Ectodermal cell (in vitro differentiated cells): Measurements from ENCODE around the gene RAB33A.

Source experiments
- H3K27ac ChIP-seq: 2 replicates; pipeline ENCODE4 v1.7.0; 2013; ENCODE audit warnings: mild to moderate bottlenecking, low read depth, low read length; ENCODE audit not compliant: insufficient read depth, poor library complexity, severe bottlenecking
- H3K27me3 ChIP-seq: 2 replicates; pipeline ENCODE4 v1.7.0; 2013; ENCODE audit warnings: mild to moderate bottlenecking, low read length; ENCODE audit not compliant: insufficient read depth, control insufficient read depth, poor library complexity, severe bottlenecking
- H3K36me3 ChIP-seq: one replicate; pipeline ENCODE4 v1.7.0; 2013; ENCODE audit warnings: low read length; ENCODE audit not compliant: control insufficient read depth, insufficient read depth
- H3K4me1 ChIP-seq: one replicate; pipeline ENCODE4 v1.7.0; 2013; ENCODE audit warnings: low read length; ENCODE audit not compliant: control insufficient read depth, insufficient read depth
- H3K4me3 ChIP-seq: 2 replicates; pipeline ENCODE4 v1.7.0; 2013; ENCODE audit warnings: low read depth, low read length, control low read depth; ENCODE audit not compliant: insufficient read depth
- H3K9me3 ChIP-seq: 2 replicates; pipeline ENCODE4 v1.7.0; 2013; ENCODE audit warnings: mild to moderate bottlenecking, low read length, moderate library complexity; ENCODE audit not compliant: control insufficient read depth
- WGBS, 2 experiments: methylation state at CpG; one replicate each; pipeline ENCODE4 v1.1.7; 2013; ENCODE audit warnings: missing lambda C conversion rate in 2 of 2; 5-methylcytosine and 5-hydroxymethylcytosine counted together

The RAB33A gene

DNA sequence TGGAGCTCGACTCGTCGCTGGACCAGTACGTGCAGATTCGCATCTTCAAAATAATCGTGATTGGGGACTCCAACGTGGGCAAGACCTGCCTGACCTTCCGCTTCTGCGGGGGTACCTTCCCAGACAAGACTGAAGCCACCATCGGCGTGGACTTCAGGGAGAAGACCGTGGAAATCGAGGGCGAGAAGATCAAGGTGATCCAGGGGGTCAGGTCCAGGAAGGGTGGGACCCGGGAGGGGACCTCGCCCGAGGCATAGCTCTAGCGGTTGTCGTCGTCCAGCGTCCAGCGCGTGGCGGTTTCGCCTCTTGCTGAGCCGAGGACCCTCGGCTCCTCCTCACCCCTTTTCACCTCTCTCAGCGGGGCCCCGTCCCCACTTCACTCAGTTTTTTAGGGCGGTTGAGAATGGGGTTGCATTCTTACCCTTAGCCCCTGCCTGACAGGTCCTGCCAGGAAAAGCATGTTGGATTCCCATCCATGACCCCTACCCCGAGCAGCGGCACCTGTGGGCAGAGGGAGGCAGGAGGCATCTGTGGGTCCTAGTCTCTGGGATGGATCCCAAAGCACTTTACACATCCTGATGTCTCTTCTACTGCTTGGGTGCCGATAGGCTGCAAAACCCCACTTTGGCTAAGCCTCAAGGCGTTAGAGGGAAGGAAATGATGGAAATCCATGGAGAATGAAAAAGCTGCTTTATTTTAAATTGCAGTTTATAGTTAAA, 524 bp downstream of the RAB33A start:
- H3K27me3 ChIP-seq: peaks cover 23% of the 10 kb centered on the region
- no peaks in the 10 kb centered on the region for H3K9me3 ChIP-seq
- H3K27ac ChIP-seq: no peak overlapping the region
- H3K36me3 ChIP-seq: no peaks in the 10 kb centered on the region
- 20% methylated on average over 34 of the region's 34 CpGs for WGBS, 2 experiments
- peak overlapping the region; percentile 43 for H3K4me3 ChIP-seq
- H3K4me1 ChIP-seq: no peaks in the 10 kb centered on the region

DNA sequence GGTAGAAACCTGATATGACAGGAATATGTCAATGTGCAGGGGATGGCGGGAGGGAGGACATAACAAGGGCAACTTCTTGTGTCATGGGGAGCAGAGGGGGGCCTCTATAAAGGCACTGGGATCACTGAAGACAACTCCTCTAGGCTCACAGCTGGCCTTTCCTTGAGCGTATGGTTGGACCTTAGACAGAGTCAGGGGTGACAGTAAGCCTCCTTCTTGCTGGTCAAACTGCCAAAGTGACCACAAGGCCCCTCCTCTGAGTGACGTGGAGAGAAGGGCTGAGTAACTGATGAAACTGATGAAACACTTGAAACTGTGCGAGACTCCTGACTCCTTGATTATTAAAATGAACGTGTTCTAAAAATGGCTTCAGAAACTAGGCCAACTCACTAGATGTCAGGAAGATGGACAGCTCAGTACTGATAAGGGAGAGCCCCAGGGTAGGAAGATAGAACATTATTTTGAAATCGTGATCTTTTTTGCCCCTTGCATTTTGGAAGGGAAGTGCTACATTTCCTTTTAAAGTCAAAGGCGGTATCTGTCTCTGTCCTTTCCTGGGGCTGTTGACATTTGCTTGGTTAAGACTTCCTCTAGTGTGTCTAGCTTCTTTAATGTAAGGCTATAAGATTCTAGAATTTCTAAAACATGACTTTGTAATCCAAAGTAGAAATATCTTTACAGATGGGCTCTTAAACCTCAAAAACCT, 1.6 kb downstream of the RAB33A start:
- Histone ChIP-seq H3K36me3 (no peaks in the 10 kb centered on the region), H3K9me3 (no peaks in the 10 kb centered on the region), H3K27ac (no peak overlapping the region), H3K4me3 (no peak overlapping the region), H3K4me1 (no peaks in the 10 kb centered on the region), H3K27me3 (peaks cover 23% of the 10 kb centered on the region)
- 84 to 88% methylated on average over 7 of the region's 7 CpGs for WGBS, 2 experiments

GRCh38 chrX:130174045-130174704, 2.4 kb downstream of the RAB33A start:
- H3K4me3 ChIP-seq: no peak overlapping the region
- H3K27me3 ChIP-seq: peaks cover 23% of the 10 kb centered on the region
- no peaks in the 10 kb centered on the region for H3K36me3 ChIP-seq
- no peaks in the 10 kb centered on the region for H3K9me3 ChIP-seq
- 80 to 85% methylated on average over 9 to 10 of the region's 10 CpGs for WGBS, 2 experiments
- no peak overlapping the region for H3K27ac ChIP-seq
- no peaks in the 10 kb centered on the region for H3K4me1 ChIP-seq

DNA sequence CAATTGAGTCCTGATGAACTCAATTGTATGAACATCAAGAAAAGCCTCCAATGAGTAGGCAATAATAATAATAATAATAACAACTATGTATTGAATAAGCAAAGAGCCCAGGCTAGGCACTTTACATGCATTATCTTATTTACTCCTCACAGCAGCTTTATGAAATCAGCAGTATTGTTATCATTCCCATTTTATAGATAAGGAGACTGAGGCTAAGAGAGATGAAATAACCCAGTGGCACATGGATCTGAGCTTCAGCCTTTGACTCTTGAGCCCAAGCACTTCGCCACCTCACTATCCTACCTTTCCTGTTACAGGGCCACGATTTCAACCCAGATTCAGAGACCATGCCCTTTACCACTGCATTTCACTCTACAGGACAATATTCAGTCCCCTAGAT, 3.2 kb downstream of the RAB33A start:
- no peak overlapping the region for H3K27ac ChIP-seq
- 97 to 100% methylated on average over 2 of the region's 2 CpGs for WGBS, 2 experiments
- H3K9me3 ChIP-seq: no peaks in the 10 kb centered on the region
- H3K4me1 ChIP-seq: no peaks in the 10 kb centered on the region
- no peak overlapping the region for H3K4me3 ChIP-seq
- no peaks in the 10 kb centered on the region for H3K36me3 ChIP-seq
- H3K27me3 ChIP-seq: peaks cover 23% of the 10 kb centered on the region

- Histone ChIP-seq H3K9me3 (no peaks in the 10 kb centered on the region), H3K27me3 (peaks cover 19% of the 10 kb centered on the region), H3K36me3 (no peaks in the 10 kb centered on the region), H3K4me1 (no peaks in the 10 kb centered on the region), H3K4me3 (no peak overlapping the region), H3K27ac (no peak overlapping the region)
Observed at GRCh38 chrX:130176354-130176776, 4.6 kb downstream of the RAB33A start.

DNA sequence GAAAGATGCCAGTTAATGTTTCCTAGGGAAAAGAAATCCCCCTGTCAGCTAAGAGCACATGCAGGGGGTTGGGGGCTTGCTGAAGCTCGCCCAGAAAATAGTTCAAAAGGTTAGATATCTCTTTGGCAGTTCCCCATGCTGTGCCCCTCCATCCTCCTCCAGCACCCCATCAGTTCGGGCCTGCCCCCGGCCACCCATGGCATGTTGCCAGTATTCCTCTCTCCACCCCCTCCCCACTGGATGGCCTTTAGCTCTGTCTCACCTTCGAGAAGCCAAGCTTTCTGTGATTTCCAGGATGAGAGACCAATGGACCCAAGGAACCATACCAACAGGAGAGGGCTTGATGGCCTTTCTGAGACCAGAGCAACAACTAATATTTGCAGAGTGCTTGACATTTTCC, 5.2 kb downstream of the RAB33A start:
- WGBS, 2 experiments: 86 to 94% methylated on average over 4 of the region's 4 CpGs
- no peaks in the 10 kb centered on the region for H3K9me3 ChIP-seq
- peaks cover 13% of the 10 kb centered on the region for H3K27me3 ChIP-seq
- H3K4me3 ChIP-seq: no peak overlapping the region
- H3K27ac ChIP-seq: no peak overlapping the region
- no peaks in the 10 kb centered on the region for H3K4me1 ChIP-seq
- no peaks in the 10 kb centered on the region for H3K36me3 ChIP-seq

DNA sequence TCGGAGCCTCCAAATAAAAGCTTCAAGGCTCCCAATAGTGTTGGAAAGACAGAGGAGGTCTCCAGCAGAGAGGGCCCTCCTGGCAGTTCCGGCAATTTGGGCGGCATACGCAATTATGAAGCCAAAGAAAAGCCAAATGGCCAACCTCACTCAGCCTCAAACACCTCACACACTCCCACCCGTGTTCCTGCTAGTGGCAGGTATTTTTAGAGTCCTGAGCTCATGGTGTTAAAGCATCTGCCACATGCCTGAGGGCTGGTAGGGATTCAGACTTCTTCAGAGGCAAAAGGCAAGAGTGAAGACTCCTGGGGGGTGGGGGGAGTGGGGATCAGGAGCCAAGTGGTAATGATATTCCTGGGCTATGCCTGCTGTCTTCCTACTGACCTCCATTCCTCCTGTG, 7.4 kb downstream of the RAB33A start:
- Histone ChIP-seq H3K9me3 (no peaks in the 10 kb centered on the region), H3K27me3 (no peaks in the 10 kb centered on the region), H3K27ac (no peak overlapping the region), H3K36me3 (no peaks in the 10 kb centered on the region), H3K4me1 (no peaks in the 10 kb centered on the region), H3K4me3 (no peak overlapping the region)
- WGBS, 2 experiments: 69 to 72% methylated on average over 4 to 5 of the region's 5 CpGs

- Histone ChIP-seq H3K36me3 (no peaks in the 10 kb centered on the region), H3K27ac (no peak overlapping the region), H3K4me1 (no peaks in the 10 kb centered on the region), H3K27me3 (no peaks in the 10 kb centered on the region), H3K9me3 (no peaks in the 10 kb centered on the region), H3K4me3 (no peak overlapping the region)
- WGBS, 2 experiments: 92 to 95% methylated on average over 5 to 6 of the region's 7 CpGs
Observed at GRCh38 chrX:130179579-130180215, 7.9 kb downstream of the RAB33A start.

GRCh38 chrX:130184168-130184567, 12.4 kb downstream of the RAB33A start:
- no peaks in the 10 kb centered on the region for H3K4me1 ChIP-seq
- no peaks in the 10 kb centered on the region for H3K9me3 ChIP-seq
- 93 to 97% methylated on average over 11 of the region's 11 CpGs for WGBS, 2 experiments
- no peaks in the 10 kb centered on the region for H3K36me3 ChIP-seq
- H3K27me3 ChIP-seq: no peaks in the 10 kb centered on the region
- no peak overlapping the region for H3K27ac ChIP-seq
- H3K4me3 ChIP-seq: no peak overlapping the region

DNA sequence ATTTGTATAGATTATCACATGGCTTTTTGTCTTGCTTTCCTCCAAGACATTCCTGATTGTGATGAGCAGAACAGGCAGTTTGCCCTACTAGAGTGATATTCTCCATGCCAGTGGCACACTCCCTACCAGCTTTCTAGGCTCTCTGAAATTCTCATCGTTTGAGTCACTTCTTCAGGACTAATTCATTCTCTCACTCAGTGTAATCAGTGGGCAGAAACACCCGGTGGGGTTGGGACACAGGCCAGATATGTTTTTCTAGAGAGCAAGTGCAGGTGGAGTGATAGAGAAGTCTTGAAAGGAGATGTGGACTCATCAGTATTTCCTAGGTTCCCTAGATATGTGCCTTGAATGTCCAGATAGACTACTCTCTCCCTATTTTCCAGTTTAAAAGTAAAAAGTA, 13.1 kb downstream of the RAB33A start:
- Histone ChIP-seq H3K4me1 (no peaks in the 10 kb centered on the region), H3K27ac (no peak overlapping the region), H3K36me3 (no peaks in the 10 kb centered on the region), H3K27me3 (no peaks in the 10 kb centered on the region), H3K4me3 (no peak overlapping the region), H3K9me3 (no peaks in the 10 kb centered on the region)
- WGBS, 2 experiments: 65 to 82% methylated on average over 2 of the region's 2 CpGs
